KBM-7 (cell line): ENCODE results near the gene PCDH7.

Experiments used
- DNase-seq: peaks from one replicate; pipeline ENCODE4 v3.0.0-alpha.2; 2015
- in situ Hi-C: fragments of 300-500 bp; cut with MboI; formaldehyde crosslinking; loops from 2 replicates; pipeline ENCODE4 v1.14.3; 2020; ENCODE audit warnings: low sequenced_read_pairs, low pct_unique_long_range_greater_than_20kb, mixed read lengths

Gene PCDH7

GRCh38 chr4:30769093-30769492 lies 48.9 kb downstream of the PCDH7 start:
- DNase-seq = no peak
- in situ Hi-C loops = no loop called here

- in situ Hi-C loops = no loop called here
- no peak for DNase-seq
These were observed 49.9 kb downstream of the PCDH7 start for GRCh38 chr4:30770049-30770549.

GRCh38 chr4:30770812-30771211 lies 50.6 kb downstream of the PCDH7 start:
- DNase-seq = no peak
- in situ Hi-C loops = no loop called here

- DNase-seq = no peak
- in situ Hi-C loops = no loop called here
These were observed 56.3 kb downstream of the PCDH7 start for GRCh38 chr4:30776451-30776850.

GRCh38 chr4:30776921-30777415 lies 56.8 kb downstream of the PCDH7 start:
- in situ Hi-C loops = no loop called here
- no peak for DNase-seq
